Stimulated activated CD8-positive, alpha-beta memory T cell treated with anti-CD3 and anti-CD28 coated beads, Interleukin-7, amount 100 ng/mL, for 48 hours (primary cell): ENCODE measurements around the gene PLGLB2.
"Not testable (repeated sequence)": the region's sequence is repeated elsewhere in the genome, so short reads cannot be mapped to it uniquely, and the experiment has no call there.

Source experiments
- DNase-seq, 2 donors: peaks; one replicate each; pipeline ENCODE4 v3.0.0-alpha.2; 2020; ENCODE audit warnings: low read depth in 1 of 2; ENCODE audit errors: extremely low read depth in 1 of 2

PLGLB2 gene

DNA sequence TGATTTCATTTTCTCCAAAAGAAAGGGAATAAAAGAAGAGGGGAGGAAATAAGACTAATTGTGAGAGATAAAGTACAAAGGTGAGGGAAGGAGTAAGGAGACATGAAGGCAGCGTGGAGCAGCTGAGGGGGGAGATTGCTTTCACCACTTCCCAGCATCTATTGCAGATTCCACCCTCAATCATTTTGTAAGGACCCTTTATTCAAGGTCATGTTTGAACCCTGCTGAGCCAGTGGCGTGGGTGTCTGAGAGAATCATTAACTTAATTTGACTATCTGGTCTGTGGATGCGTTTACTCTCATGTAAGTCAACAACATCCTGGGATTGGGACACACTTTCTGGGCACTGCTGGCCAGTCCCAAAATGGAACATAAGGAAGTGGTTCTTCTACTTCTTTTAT, at the start of gene PLGLB2:
Gene PLGLB2 (plus strand): TSS at position 297 of the 400 bp plus-strand sequence. CDS start 67 bp downstream, at position 364.
- not testable (repeated sequence) for DNase-seq

- not testable (repeated sequence) for DNase-seq
Observed at GRCh38 chr2:87704572-87705323, 43.1 kb upstream of the PLGLB2 start.

- not testable (repeated sequence) for DNase-seq
Observed at GRCh38 chr2:87708368-87708767, 39.5 kb upstream of the PLGLB2 start.

- not testable (repeated sequence) for DNase-seq
Observed at GRCh38 chr2:87727940-87728599, 19.8 kb upstream of the PLGLB2 start.

DNA sequence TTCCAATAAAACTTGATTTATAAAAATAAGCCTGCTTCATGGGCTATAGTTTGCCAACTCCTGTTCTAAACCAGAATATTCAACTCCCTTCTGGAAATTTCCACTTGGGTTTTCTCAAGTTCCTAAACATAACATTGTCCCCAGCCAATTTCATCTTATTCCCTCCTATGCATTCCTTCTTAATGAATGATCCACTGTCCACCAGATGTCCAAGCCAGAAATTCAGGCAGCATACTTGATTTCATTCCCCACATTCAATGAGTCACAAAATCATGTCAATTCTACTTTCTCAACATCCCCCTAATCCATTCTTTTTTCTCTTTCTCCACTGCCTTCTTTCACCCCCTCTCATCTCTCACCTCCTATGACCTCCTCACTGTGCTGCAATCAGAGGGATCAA, 7.0 kb upstream of the PLGLB2 start:
- not testable (repeated sequence) for DNase-seq

DNA sequence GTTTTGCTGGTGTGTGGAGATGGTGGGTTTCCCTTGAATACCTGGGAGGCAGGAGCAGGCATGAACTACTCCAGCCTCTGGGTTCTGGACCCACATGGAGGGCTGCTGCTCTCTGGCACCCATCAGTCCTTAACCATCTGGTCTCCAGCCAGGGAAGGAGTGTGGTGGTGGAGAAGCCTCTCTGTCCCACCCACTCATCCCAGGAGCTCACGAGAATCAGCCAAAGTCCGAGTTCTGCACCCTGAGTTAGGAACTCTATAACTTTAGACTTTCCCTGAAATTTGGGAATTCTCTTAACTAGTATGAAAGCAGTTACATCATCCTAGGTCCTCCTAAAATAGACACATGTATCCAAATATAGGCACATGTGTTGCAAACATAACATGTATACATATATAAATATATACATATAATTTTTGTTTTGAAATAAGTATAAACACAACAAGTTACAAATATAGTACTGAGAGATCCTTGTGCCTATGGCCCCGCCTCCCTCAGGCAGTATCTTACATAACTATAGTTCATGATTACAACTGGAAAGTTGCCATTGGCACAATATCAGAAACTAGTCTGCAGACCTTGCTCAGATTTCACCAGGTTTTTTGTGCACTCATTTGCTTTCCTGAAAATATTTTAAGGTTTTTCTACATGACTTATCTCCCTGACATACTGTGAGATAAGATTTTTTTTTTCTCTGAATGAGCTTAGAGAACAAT, 5.3 kb upstream of the PLGLB2 start:
- not testable (repeated sequence) for DNase-seq

GRCh38 chr2:87743638-87744037, 4.2 kb upstream of the PLGLB2 start:
- not testable (repeated sequence) for DNase-seq

DNA sequence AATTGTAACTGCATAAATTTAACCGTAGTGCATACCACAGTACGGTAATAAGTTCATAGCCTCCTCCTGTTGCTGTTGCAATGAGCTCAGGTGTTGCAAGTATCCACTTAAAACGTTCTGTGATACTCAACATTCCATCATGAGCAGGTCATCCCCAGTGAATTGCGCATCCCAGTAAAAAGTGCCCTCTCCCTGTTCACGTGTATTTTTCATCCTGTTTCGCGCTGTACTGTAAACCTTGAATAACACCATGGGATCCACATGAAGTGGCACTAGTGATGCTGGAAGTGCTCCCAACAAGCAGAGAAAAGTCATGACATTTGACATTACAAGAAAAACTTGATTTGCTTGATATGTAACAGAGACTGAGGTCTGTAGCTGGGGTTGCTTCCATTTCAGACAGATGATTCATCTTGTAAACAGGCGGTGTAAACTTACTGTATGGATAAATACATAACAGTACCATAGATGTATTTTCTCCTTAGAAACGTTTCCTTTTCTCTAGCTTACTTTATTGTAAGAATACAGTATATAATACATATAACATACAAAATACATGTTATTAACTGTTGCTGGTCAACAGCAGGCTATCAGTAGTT, 2.4 kb upstream of the PLGLB2 start:
- DNase-seq: not testable (repeated sequence)

DNA sequence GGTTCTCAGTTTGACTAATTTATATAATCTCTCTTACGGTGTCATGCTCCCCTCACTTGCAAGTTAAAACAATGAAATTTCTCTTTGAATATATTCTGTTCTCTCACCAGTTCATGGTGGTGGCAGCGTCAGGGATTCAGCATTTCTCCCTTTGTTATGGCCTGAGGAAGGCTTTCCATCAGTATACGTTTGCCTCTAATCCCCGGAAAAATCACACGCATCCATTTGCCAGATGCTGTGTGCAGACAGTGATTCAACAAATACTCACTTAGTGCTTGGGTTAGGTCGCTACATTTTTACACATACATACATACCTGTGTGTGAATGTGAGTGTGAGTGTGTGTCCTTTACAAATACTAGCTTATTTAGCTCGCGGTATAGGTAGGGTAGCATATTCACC, 637 bp downstream of the PLGLB2 start:
- not testable (repeated sequence) for DNase-seq

DNA sequence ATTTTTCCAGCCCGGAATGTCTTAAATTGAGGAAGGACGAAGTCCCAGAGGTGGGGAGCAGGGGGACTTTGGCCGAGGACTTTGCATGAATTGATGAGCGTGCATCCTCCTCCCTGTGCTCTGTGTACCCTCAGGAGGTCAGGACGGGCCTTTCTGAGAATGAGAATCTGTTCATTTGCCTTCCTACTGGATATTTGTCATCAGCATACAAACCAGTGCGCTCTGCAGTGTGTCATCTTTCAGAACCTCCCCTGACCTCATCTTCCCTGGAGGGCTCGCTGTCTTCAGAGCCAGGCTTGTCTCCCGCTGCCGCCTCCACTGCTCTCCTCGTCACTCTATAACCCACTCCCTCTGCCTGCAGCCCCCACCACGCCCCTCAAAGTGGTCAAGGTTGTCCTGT, 2.7 kb downstream of the PLGLB2 start:
- DNase-seq: not testable (repeated sequence)

- not testable (repeated sequence) for DNase-seq
Observed at GRCh38 chr2:87754759-87755158, 6.9 kb downstream of the PLGLB2 start.
